IPS-20b (cell line): Measurements from ENCODE around the gene UBE2O.
A peak's percentile ranks its signal among the peaks of the same experiment; 100 is the strongest.

ENCODE experiments used
- H3K27ac ChIP-seq: one replicate; pipeline ENCODE4 v1.5.1; 2013; ENCODE audit warnings: low read length
- H3K27me3 ChIP-seq: 2 replicates; pipeline ENCODE4 v1.6.1; 2013; ENCODE audit warnings: mild to moderate bottlenecking, low read length, inconsistent platforms; ENCODE audit not compliant: insufficient read depth
- H3K36me3 ChIP-seq: 2 replicates; pipeline ENCODE4 v1.6.1; 2013; ENCODE audit warnings: low read depth, mild to moderate bottlenecking, inconsistent platforms, low read length, moderate library complexity; ENCODE audit not compliant: insufficient read depth
- H3K4me1 ChIP-seq: 2 replicates; pipeline ENCODE4 v1.6.1; 2013; ENCODE audit warnings: mild to moderate bottlenecking, control low read depth, inconsistent platforms, low read length, moderate library complexity; ENCODE audit not compliant: insufficient read depth
- H3K4me3 ChIP-seq: 2 replicates; pipeline ENCODE4 v1.5.1; 2013; ENCODE audit warnings: mild to moderate bottlenecking, low read length, inconsistent platforms
- H3K9ac ChIP-seq: 2 replicates; pipeline ENCODE4 v1.6.1; 2013; ENCODE audit warnings: low read depth, mild to moderate bottlenecking, inconsistent platforms, low read length, moderate library complexity
- H3K9me3 ChIP-seq: 2 replicates; pipeline ENCODE4 v1.6.1; 2013; ENCODE audit warnings: mild to moderate bottlenecking, low read depth, low read length, inconsistent platforms; ENCODE audit not compliant: insufficient read depth

The UBE2O gene

GRCh38 chr17:76388966-76389888, 63.7 kb downstream of the UBE2O start:
- no peaks in the 10 kb centered on the region for H3K9me3 ChIP-seq
- no peak overlapping the region for H3K9ac ChIP-seq
- peaks cover 34% of the 10 kb centered on the region for H3K36me3 ChIP-seq
- peaks cover 25% of the 10 kb centered on the region for H3K27me3 ChIP-seq
- no peak overlapping the region for H3K4me3 ChIP-seq
- H3K27ac ChIP-seq: no peak overlapping the region
- H3K4me1 ChIP-seq: peaks cover 15% of the 10 kb centered on the region

GRCh38 chr17:76386966-76387765, 65.8 kb downstream of the UBE2O start:
- no peak overlapping the region for H3K4me3 ChIP-seq
- H3K27me3 ChIP-seq: peaks cover 46% of the 10 kb centered on the region
- H3K27ac ChIP-seq: no peak overlapping the region
- peaks cover 17% of the 10 kb centered on the region for H3K36me3 ChIP-seq
- H3K9me3 ChIP-seq: no peaks in the 10 kb centered on the region
- peaks cover 15% of the 10 kb centered on the region for H3K4me1 ChIP-seq
- H3K9ac ChIP-seq: no peak overlapping the region

- Histone ChIP-seq H3K4me3 (no peak overlapping the region; the same call in 1 of the 2 replicates), H3K9ac (no peak overlapping the region)
Observed at GRCh38 chr17:76385892-76386786, 66.8 kb downstream of the UBE2O start.

GRCh38 chr17:76384987-76385891, 67.7 kb downstream of the UBE2O start:
- H3K27ac ChIP-seq: no peak overlapping the region
- H3K36me3 ChIP-seq: no peaks in the 10 kb centered on the region
- no peaks in the 10 kb centered on the region for H3K9me3 ChIP-seq
- H3K27me3 ChIP-seq: peaks cover 62% of the 10 kb centered on the region
- peaks cover 17% of the 10 kb centered on the region for H3K4me1 ChIP-seq
- H3K4me3 ChIP-seq: peak overlapping the region; percentile 74; the same call in 1 of the 2 replicates
- H3K9ac ChIP-seq: no peak overlapping the region

More at GRCh38 chr17:76385892-76386786, 66.8 kb downstream of the UBE2O start:
- H3K9me3 ChIP-seq: no peaks in the 10 kb centered on the region
- no peak overlapping the region for H3K27ac ChIP-seq
- H3K27me3 ChIP-seq: peaks cover 56% of the 10 kb centered on the region
- H3K4me1 ChIP-seq: peaks cover 17% of the 10 kb centered on the region
- H3K36me3 ChIP-seq: peaks cover 7% of the 10 kb centered on the region

GRCh38 chr17:76384222-76384986, 68.5 kb downstream of the UBE2O start, which contains the start of gene SPHK1:
Gene SPHK1, plus strand, starts transcription at chr17:76384609. Its CDS starts 1,036 bp downstream, at chr17:76385645.
- H3K36me3 ChIP-seq: no peaks in the 10 kb centered on the region
- H3K4me1 ChIP-seq: peaks cover 10% of the 10 kb centered on the region; the same call in 1 of the 2 replicates
- peak within 1 kb of the TSS; percentile 74 for H3K4me3 ChIP-seq
- no peaks in the 10 kb centered on the region for H3K9me3 ChIP-seq
- H3K27me3 ChIP-seq: peaks cover 62% of the 10 kb centered on the region
- H3K27ac ChIP-seq: no peak within 1 kb of the TSS
- peak within 1 kb of the TSS; percentile 33; the same call in 1 of the 2 replicates for H3K9ac ChIP-seq

- Histone ChIP-seq H3K9me3 (no peaks in the 10 kb centered on the region), H3K9ac (peak overlapping the region; percentile 33; the same call in 1 of the 2 replicates), H3K27me3 (peaks cover 62% of the 10 kb centered on the region), H3K36me3 (no peaks in the 10 kb centered on the region), H3K27ac (no peak overlapping the region), H3K4me3 (peak overlapping the region; percentile 74), H3K4me1 (peaks cover 3% of the 10 kb centered on the region; the same call in 1 of the 2 replicates)
Observed at GRCh38 chr17:76383546-76384221, 69.3 kb downstream of the UBE2O start.

- H3K9me3 ChIP-seq: no peaks in the 10 kb centered on the region
- H3K9ac ChIP-seq: peak overlapping the region; percentile 33; the same call in 1 of the 2 replicates
- H3K4me1 ChIP-seq: peaks cover 2% of the 10 kb centered on the region; the same call in 1 of the 2 replicates
- peaks cover 62% of the 10 kb centered on the region for H3K27me3 ChIP-seq
- H3K36me3 ChIP-seq: no peaks in the 10 kb centered on the region
- H3K4me3 ChIP-seq: peak overlapping the region; percentile 74
- no peak overlapping the region for H3K27ac ChIP-seq
Observed at GRCh38 chr17:76382803-76383545, 70.0 kb downstream of the UBE2O start.

GRCh38 chr17:76382351-76382802, 70.6 kb downstream of the UBE2O start:
- Histone ChIP-seq H3K4me3 (peak overlapping the region; percentile 74), H3K4me1 (peaks cover 2% of the 10 kb centered on the region; the same call in 1 of the 2 replicates), H3K27ac (no peak overlapping the region), H3K9ac (peak overlapping the region; percentile 33; the same call in 1 of the 2 replicates), H3K9me3 (no peaks in the 10 kb centered on the region), H3K27me3 (peaks cover 62% of the 10 kb centered on the region), H3K36me3 (no peaks in the 10 kb centered on the region)
